OCI-M1 (cell line): ENCODE data around the gene SOBP.

Source experiments
- DNase-seq: peaks from one replicate; lab custom pipeline; 2025; lab: John Stamatoyannopoulos, UW

The SOBP gene

GRCh38 chr6:107689951-107690642, 200.2 kb downstream of the SOBP start:
- DNase-seq, result no peak

GRCh38 chr6:107690643-107691061, 200.7 kb downstream of the SOBP start:
- no peak for DNase-seq

GRCh38 chr6:107691062-107691751, 201.3 kb downstream of the SOBP start:
- no peak for DNase-seq

- DNase-seq, result no peak
Observed at GRCh38 chr6:107692351-107692750, 202.4 kb downstream of the SOBP start.

GRCh38 chr6:107695061-107695720, 205.3 kb downstream of the SOBP start:
- no peak for DNase-seq

GRCh38 chr6:107697682-107698081, 207.8 kb downstream of the SOBP start:
- DNase-seq, result no peak

- no peak for DNase-seq
Observed at GRCh38 chr6:107698146-107698545, 208.2 kb downstream of the SOBP start.

- DNase-seq, result no peak
Observed at GRCh38 chr6:107699254-107699653, 209.3 kb downstream of the SOBP start.

GRCh38 chr6:107699697-107700325, 209.9 kb downstream of the SOBP start:
- no peak for DNase-seq

- DNase-seq, result no peak
Observed at GRCh38 chr6:107703606-107704005, 213.7 kb downstream of the SOBP start.

GRCh38 chr6:107704347-107705013, 214.6 kb downstream of the SOBP start:
- DNase-seq, result peak; percentile 62

- no peak for DNase-seq
Observed at GRCh38 chr6:107706516-107707115, 216.7 kb downstream of the SOBP start.

- no peak for DNase-seq
Observed at GRCh38 chr6:107707346-107708275, 217.7 kb downstream of the SOBP start.

- no peak for DNase-seq
Observed at GRCh38 chr6:107708435-107708834, 218.5 kb downstream of the SOBP start.

GRCh38 chr6:107709341-107709740, 219.4 kb downstream of the SOBP start:
- DNase-seq, result no peak
